Measurements from ENCODE around the gene C16orf54. TPM values are rescaled to one million over a fixed set of nuclear protein-coding genes. Genes with fewer than 3 reads are reported as not detected.
"Not testable (repeated sequence)": the region's sequence is repeated elsewhere in the genome, so short reads cannot be mapped to it uniquely, and the experiment has no call there.

Gene C16orf54
- total RNA-seq, 1 donor from 2014 or later, result 0.74 TPM

DNA sequence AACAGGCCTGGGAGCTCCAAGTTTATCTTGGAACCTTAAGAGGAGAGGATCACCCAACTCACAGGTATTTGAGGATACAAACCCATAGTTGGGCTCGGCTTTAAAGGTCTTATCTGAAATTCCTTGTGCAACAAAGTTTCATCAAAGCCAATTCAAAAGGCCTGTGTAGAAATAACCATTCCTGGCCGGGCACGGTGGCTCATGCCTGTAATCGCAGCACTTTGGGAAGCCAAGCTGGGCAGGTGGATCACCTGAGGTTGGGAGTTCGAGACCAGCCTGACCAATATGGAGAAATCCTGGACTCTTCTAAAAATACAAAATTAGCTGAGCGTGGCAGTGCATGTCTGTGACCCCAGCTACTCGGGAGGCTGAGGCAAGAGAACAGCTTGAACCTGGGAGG lies 28.7 kb downstream of the C16orf54 start:
- ATAC-seq (no peak), DNase-seq (no peak)
- intact Hi-C loops (cut with micrococcal nuclease), result no loop called here

DNA sequence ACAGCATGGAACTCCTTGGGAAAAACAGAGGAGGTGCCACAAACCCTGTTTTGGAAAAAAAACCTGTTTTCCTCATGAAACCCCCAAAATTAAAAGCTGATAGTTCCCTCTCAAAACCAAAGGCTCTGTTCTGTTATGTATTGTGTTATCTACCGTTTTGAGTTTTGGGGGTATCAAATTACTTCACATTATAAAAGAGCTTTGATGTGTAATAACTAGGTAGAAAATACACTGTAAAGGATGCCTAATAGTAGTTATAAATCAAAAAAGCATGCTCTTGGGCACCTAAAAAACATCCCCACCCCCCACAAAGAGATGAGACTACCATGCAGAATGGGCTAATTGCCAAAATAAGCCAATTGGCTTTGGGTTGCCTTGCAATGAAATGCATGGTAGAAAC lies 30.8 kb downstream of the C16orf54 start:
- no peak for DNase-seq
- intact Hi-C loops (cut with micrococcal nuclease), result no loop called here

DNA sequence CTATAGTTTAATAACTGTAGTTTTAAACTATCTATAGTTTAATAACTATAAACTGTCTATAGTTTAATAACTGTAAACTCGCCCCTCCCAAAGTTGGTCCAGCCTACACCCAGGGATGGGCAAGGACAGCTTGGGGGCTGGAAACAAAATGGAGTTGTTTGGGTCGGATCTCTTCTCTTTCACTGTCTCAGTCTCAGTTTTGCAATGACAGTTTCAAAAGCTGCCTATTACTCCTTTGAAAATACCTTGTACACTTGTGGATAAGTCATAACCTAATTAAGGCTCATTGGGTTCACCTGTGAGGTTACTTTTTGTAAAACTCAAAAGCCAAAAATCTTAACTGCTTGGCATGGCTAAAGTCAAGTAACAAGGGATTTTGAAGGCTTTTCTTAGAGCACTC lies 31.4 kb downstream of the C16orf54 start:
- ATAC-seq, result no peak
- intact Hi-C loops (cut with micrococcal nuclease), result no loop called here
- DNase-seq, result no peak

More for the DNA sequence above, 30.8 kb downstream of the C16orf54 start:
- ATAC-seq, result no peak

DNA sequence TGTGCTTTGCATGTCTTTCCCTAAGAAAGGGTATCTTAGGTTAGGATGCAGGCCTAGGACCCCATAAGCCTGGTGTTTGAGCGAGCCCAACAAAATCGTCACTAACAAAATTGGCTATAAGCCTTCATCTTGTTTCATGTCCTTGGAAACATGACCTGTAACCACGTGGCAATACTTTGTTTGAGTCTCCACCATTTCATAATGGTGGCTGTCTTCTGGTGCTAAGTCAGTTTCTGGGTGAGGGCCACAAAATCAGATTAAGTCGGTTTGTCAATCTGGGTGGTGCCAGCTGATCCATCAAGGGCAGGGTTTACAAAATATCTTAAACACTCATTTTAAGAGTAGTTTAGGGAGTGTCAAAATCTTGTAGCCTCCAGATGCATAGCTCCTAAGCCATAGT lies 33.0 kb downstream of the C16orf54 start:
- DNase-seq, result no peak
- ATAC-seq, result no peak
- intact Hi-C loops (cut with micrococcal nuclease), result no loop called here

DNA sequence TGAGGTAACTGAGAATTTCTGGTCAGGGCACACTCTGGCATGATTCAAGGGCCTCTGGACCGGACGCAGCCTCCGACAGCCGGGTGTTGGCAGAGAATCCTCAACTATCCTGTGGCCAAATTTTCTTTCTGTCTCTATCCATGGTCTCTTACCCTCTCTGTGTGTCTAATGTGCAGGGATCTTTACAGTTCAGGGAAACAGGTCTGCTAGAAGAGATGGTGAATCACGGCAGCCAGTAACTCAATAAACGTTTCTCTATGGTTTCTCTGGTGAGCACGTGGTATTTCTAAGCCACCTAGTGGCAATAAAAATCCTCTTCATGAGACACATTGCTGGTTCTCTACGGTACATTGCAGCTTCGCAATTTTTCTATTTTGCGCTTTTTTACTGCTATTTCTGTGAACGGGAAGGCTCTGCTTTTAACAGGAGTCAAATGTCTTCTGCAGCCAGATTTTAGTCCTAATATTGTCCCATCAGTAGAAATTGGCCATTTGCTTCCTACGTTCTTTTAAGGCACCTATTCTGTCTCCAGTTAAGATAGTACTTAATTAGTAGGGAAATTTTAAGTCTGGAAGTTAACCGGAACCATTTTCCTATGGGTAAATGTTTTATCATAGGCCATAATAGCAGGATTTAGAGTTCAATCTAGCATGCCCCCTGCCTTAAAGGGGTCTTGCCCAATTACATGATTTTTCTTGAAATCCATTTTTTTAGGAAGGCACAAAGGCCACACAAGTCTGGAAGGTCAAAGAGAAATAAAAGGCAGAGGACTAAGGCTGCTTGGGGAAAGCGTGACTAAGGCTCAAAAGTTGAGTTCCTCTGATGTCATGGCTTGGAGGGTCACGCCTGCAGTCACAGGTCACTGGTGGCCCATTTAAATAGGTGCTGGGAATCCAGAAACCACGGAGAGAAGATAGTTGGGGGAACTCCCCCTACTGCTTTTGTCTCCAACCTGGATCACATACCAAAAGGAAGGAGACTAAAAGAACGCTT lies 35.3 kb downstream of the C16orf54 start:
- DNase-seq (no peak), ATAC-seq (peak; percentile 84)
- intact Hi-C loops (cut with micrococcal nuclease), result no loop called here

DNA sequence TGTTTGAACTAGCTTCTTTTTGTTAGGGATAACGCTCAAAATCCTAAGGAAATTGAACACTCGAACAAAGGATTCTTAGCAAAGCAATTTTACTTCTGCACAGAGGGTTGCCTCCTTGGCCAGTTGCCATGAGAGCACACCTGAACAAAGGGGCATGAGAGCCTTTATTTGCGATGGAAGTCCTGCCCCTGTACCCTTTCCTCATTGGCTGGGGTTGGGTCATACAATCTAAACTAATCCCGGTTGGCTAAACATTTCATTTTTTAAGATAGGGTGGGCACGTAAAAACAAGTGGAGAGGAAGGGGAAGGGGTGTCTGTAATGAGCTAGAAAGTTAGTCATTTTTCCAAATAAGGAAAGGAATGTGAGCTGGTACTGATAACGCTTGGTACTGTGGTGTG lies 36.1 kb downstream of the C16orf54 start:
- DNase-seq; ATAC-seq; intact Hi-C loops (cut with micrococcal nuclease): not testable (repeated sequence)

DNA sequence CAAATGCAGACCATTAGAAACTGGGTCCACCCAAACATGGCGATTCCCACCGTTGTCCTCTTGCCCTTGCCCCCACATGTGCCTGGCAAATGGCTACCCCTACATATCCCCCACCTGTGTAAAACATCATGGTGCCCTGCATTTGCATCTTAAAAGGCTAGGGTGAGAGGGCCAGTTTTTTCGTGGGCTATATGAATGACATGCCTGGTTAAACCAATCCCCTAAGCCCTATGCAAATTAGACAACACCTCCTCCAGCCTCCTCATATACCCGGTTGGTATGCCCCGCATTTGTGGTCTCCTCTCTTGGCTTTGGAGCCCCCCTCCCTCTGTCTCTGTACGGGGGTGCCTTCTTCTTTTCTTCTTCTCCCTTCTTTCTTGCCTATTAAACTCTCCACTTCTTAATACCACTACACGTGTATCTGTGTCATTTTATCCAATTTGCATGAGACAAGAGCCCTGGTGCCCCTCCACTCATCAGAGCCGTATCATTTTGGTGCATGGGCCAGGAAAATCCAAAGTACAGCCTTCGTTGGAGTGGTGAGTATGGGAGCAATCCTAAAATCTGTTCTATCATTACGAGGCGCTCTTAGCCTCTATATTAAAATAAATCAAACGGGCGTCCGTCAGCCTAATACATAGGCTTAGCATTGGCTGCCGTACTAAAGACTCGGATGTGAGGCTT lies 36.7 kb downstream of the C16orf54 start:
- ATAC-seq, result no peak
- no peak for DNase-seq
- intact Hi-C loops (cut with micrococcal nuclease), result no loop called here

DNA sequence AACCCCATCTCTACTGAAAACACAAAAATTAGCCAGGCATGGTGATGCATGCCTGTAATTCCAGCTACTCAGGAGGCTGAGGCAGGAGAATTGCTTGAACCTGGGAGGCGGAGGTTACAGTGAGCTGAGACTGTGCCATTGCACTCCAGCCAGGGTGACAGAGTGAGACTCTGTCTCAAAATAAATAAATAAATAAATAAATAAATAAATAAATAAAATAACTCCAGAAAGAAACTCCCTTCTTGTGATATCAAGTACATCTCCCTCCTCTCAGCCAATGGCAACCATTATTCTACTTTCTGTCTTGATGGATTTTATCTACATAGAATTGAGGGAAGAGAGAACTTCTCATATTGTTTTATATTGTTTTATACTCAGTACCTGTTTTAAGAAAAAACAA lies 38.6 kb downstream of the C16orf54 start:
- intact Hi-C loops (cut with micrococcal nuclease); ATAC-seq; DNase-seq: not testable (repeated sequence)

DNA sequence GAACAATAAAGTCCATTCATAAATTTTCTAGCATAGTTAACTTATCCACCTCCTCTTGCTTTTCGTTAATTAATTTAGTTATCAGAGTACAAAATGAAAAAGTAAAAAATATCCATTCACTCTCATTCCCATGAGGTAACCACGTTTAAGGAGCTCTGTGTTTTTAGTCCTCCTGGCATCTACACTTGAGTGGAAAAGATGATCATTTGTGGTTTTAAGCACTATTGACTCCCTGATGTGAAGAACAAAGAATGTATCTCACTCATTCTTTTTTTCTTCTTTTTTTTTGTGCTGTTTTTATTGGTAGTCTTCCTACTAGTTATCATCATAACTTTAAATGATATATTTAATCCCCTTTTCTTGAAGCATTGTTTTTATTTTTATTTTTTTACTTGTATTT lies 40.8 kb downstream of the C16orf54 start:
- no peak for ATAC-seq
- intact Hi-C loops (cut with micrococcal nuclease), result no loop called here
- no peak for DNase-seq

DNA sequence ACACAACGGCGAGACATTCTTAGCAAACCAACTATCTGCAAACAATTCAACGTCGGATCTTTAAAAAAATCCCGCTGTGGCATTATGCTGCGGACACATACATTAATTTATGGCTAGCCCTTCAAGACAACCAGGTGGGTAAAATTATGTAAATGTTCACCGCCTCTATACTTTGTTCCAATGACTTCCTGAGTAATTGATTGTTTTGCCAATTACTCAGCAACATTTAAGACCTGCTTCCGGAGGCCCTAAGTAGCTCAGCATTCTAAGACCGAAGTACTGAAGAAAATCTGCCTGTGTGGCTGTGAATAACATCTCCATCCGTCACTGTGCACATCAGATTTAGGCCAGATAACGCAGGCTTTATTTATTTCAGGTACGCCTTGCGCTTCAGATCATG lies 43.5 kb downstream of the C16orf54 start:
- ATAC-seq, result no peak
- intact Hi-C loops (cut with micrococcal nuclease), result no loop called here
- DNase-seq, result no peak

DNA sequence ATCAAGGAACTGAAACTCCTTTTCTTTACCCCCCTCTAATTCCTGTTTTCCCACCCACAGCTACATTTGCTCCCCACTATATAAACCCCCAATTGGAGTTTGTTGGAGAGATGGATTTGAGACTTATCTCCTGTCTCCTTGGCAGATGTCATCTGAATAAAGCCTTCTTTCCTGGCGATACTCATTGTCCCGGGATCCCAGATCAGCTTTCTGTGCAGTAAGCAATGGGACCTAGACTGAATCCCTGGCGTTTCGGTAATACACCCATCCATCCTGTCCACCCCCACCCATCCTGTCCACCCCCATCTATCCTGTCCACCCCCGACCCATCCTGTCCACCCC lies 44.6 kb downstream of the C16orf54 start:
- DNase-seq, result no peak
- intact Hi-C loops (cut with micrococcal nuclease), result no loop called here
- ATAC-seq, result no peak

DNA sequence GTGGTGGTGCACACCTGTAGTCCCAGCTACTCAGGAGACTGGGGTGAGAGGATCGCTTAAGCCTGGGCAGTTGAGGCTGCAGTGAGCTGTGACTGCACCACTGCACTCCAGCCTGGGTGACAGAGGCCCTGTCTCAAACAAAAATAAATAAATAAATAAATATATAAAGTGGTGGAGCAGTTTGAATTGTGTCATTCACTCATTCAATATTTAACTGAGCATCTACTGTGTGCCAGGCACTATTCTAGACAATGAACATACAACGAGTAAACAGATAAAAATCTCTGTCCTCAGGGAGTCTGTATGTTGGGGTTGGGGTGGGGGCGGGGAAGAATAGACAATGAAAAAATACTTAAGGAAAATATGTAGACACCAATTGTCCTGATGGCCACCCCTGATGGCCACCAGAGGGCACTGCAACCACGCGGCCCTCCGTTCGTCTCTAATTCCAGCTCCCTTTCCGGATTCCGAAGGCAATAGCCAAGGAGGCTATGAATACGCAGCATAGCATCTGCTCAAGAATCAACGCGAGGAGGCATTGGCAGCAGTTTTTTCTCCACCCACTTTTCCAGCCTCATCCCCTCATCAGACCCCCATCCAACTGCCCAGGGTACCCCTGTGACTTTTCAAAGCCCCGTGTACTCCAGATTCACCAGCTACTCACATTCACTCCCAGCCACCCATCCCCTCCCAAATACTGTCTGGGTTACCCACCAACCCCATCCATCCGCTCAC lies 45.4 kb downstream of the C16orf54 start:
- DNase-seq, result peak; percentile 83
- peak; percentile 82 for ATAC-seq
- intact Hi-C loops (cut with micrococcal nuclease), result no loop called here

DNA sequence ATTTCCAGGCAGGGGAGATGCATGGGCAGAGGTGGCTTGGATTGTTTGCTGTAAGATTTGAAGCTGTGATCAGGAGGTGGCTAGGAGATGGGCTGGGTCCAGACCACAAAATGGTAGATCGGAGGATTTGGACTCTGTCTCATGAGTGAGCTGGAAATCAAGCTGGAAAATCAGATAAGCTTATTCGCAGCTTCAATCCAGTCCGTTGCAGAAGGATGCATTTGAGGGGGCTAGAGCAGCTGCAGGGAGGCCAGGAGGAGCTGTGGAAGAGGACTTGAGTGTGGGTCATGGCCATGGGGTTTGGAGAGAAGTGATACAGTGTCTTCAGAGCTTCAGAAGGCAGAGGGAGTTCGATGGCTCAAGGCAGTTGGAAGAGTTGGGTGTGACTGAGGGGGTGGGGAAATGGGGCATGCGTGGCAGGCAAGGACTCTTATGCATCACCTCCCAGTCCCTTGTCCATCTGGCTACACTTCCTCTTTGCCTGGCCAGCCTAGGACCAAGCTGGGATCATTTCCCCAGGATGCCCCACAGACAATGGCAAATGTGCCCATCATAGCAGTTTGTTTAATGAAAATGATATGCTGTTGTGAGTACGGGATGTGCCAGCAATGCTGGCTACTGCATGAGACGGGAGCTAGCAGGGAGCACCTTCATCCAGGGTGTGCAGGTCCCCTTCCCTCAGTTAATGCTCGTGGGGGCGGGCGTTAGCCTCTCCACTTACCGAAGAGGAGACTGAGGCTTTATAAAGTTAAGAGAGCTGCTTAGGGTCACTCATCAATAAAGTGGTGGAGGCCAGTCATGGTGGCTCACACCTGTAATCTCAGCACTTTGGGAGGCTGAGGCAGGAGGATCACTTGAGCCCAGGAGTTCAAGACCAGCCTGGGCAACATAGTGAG lies 46.2 kb downstream of the C16orf54 start:
- DNase-seq, result no peak
- intact Hi-C loops (cut with micrococcal nuclease), result no loop called here
- no peak for ATAC-seq

DNA sequence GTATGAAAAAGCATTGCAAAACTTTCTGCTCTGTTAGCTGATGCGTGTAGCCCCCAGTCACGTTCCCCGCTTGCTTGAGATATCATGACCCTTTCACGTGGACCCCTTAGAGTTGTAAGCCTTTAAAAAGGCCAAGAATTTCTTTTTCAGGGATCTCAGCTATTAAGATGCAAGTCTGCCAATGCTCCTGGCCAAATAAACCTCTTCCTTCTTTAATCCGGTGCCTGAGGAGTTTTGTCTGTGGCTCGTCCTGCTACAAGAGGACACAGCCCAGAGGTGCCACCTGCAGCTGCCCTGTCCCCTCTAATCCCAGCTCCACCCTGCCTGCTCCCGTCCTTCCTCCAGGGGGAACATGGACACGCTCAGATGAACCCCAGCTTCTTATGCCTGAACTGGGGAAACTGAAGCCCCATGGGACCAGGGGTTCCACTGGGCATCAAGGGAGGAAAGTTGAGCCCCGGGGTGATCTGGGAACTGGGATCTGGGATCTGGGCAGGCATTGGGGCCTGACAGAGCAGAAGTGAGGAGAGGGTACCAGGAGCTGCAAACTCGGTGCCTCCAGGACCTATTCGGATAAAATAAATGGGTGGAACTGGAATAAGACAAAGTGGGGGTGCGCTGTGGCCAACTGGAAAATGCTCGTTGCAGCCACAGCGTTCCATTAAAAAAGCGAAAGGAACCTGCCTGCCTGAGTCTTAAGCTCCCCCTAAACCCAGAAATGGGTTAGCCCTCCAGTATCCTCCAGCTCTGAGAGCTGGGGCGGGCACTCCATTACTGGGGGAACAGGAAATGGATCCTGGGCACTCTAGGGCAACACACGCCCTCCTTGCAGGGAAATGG lies 47.1 kb downstream of the C16orf54 start:
- no peak for DNase-seq
- intact Hi-C loops (cut with micrococcal nuclease), result no loop called here
- no peak for ATAC-seq

DNA sequence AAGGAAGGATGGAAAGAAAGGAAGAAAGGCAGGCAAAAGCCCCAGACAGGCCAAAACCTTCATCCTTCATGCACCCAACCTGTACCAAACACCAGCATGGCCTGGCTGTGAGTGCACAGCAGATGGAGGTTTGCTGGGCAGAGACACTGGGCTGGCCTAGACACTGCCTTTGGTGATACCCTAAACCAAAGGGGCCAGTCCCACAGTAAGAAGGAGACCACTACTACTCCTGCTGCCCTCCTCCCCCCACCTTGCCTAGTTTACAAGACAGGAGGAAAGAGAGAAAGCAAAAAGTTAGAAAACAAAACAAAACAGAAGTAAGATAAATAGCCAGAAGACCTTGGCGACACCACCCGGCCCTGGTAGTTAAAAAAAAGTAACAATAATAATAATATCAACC lies 47.7 kb downstream of the C16orf54 start:
- no peak for ATAC-seq
- DNase-seq, result no peak
- intact Hi-C loops (cut with micrococcal nuclease), result no loop called here

DNA sequence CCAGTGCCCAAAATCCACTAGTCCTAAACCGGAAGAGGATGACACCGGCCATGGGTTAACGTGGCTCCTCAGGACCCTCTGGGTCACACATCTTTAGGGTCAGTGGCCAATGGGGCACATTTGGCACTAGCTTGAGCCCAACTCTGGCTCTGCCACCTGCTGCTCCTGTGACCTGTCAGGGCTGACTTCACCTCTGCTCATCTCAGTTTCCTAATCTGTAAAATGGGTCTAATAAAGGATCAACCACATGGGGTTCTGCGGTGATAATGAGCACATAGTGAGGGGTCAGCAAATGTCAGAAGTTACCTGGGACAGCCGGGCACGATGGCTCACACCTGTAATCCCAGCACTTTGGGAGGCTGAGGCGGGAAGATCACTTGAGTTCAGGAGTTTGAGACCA lies 48.4 kb downstream of the C16orf54 start:
- ATAC-seq (no peak), DNase-seq (no peak)
- intact Hi-C loops (cut with micrococcal nuclease), result no loop called here

DNA sequence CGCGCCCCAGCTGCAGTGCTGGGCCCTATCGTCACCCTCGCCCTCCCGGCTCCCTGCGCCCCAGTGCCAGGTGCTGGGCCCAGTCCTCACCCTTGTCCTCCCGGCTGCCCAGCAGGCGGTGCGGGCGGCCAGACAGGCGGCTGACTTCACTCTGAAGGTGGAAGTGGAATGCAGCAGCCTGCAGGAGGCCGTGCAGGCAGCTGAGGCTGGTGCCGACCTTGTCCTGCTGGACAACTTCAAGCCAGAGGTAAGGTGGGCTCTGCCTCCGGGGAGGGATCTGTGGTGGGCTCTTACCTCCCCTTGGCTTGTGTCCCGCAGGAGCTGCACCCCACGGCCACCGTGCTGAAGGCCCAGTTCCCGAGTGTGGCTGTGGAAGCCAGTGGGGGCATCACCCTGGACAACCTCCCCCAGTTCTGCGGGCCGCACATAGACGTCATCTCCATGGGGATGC lies 48.9 kb downstream of the C16orf54 start:
- ATAC-seq (no peak), DNase-seq (no peak)
- intact Hi-C loops (cut with micrococcal nuclease), result no loop called here

DNA sequence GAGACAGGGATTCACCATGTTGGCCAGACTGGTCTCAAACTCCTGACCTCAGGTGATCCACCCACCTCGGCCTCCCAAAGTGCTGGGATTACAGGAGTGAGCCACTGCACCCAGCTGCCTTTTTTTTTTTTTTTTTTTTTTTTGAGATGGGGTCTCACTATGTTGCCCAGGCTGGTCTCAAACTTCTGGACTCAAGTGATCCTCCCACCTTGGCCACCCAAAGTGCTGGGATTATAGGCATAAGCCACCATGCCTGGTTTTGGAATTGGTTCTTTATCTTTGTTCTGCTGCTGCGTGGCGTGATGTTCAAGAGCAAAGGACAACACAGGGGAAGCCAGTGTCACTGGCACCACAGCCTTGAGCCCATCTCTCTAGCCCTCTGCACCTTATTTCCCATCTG lies 50.1 kb downstream of the C16orf54 start:
- intact Hi-C loops (cut with micrococcal nuclease); ATAC-seq; DNase-seq: not testable (repeated sequence)

Data from left ventricle myocardium superior (tissue), 1 donor.